C1 segment of cervical spinal cord (tissue), 14 donors: ENCODE measurements around the gene SPATA45.

Experiments used
- DNase-seq, 14 donors: peaks; one replicate each; lab custom pipeline; 2025; lab: John Stamatoyannopoulos, UW

SPATA45 gene

GRCh38 chr1:212828395-212828794 is 19.1 kb downstream of the SPATA45 start:
- no peak for DNase-seq

- no peak for DNase-seq
Observed at GRCh38 chr1:212827831-212828278, 19.6 kb downstream of the SPATA45 start.

- DNase-seq = no peak
Observed at GRCh38 chr1:212827171-212827776, 20.2 kb downstream of the SPATA45 start.

- no peak for DNase-seq
Observed at GRCh38 chr1:212825798-212826452, 21.5 kb downstream of the SPATA45 start.

GRCh38 chr1:212824201-212824600 is 23.2 kb downstream of the SPATA45 start:
- no peak for DNase-seq

- DNase-seq = no peak
Observed at GRCh38 chr1:212822956-212823355, 24.5 kb downstream of the SPATA45 start.

GRCh38 chr1:212820969-212821368 is 26.5 kb downstream of the SPATA45 start:
- no peak for DNase-seq

- DNase-seq = no peak
Observed at GRCh38 chr1:212819726-212820125, 27.7 kb downstream of the SPATA45 start.

- DNase-seq = no peak
Observed at GRCh38 chr1:212816567-212817278, 30.7 kb downstream of the SPATA45 start.

- peak in 1 of 14 donors; percentile 5 for DNase-seq
Observed at GRCh38 chr1:212814537-212815334, 32.7 kb downstream of the SPATA45 start.

GRCh38 chr1:212805767-212806166 is 41.7 kb downstream of the SPATA45 start:
- DNase-seq = no peak

GRCh38 chr1:212797681-212798080 is 49.8 kb downstream of the SPATA45 start:
- DNase-seq = no peak

GRCh38 chr1:212794561-212795014 is 52.9 kb downstream of the SPATA45 start:
- peak in 8 of 14 donors; percentile 2 to 31 (median 8) for DNase-seq

- no peak for DNase-seq
Observed at GRCh38 chr1:212792396-212792908, 55.0 kb downstream of the SPATA45 start.

GRCh38 chr1:212791676-212792395 is 55.6 kb downstream of the SPATA45 start, which contains the start of the genes NSL1 and TATDN3:
TSS of gene NSL1 (minus strand) at chr1:212791777. CDS start at chr1:212791763, 14 bp downstream.
TSS of gene TATDN3 (plus strand) at chr1:212791894. CDS start at chr1:212791922, 28 bp downstream.
- DNase-seq = peak; percentile 20 to 96 (median 86)

- peak in 1 of 14 donors; percentile 78 for DNase-seq
Observed at GRCh38 chr1:212791261-212791675, 56.2 kb downstream of the SPATA45 start.

GRCh38 chr1:212785871-212786270 is 61.6 kb downstream of the SPATA45 start:
- DNase-seq = no peak

- no peak for DNase-seq
Observed at GRCh38 chr1:212783976-212784375, 63.5 kb downstream of the SPATA45 start.

- no peak for DNase-seq
Observed at GRCh38 chr1:212782422-212783154, 64.9 kb downstream of the SPATA45 start.

GRCh38 chr1:212781225-212781624 is 66.2 kb downstream of the SPATA45 start:
- DNase-seq = no peak
